K562 (cell line): ENCODE data around the gene FN3K. TPM values are rescaled to one million over a fixed set of nuclear protein-coding genes. Genes with fewer than 3 reads are reported as not detected.
A peak's percentile ranks its signal among the peaks of the same experiment; 100 is the strongest.

Experiments
- AFF1 ChIP-seq, 2 experiments: fragments of 450-650 bp; IDR thresholded peaks; 2 replicates each; pipeline ENCODE4 v1.6.1; 2018; ENCODE audit warnings: mild to moderate bottlenecking in 2 of 2, low read depth in 1 of 2; ENCODE audit not compliant: partially characterized antibody in 2 of 2
- BCOR ChIP-seq: fragments of 450-650 bp; IDR thresholded peaks from 2 replicates; pipeline ENCODE4 v1.6.1; 2016
- CBX8 ChIP-seq: fragments of 200-600 bp; sonication (generic); IDR thresholded peaks from 2 replicates; pipeline ENCODE4 v1.6.1; 2012; ENCODE audit warnings: borderline replicate concordance, mixed run types, low read depth, mild to moderate bottlenecking, moderate library complexity, mixed read lengths, low read length, control low read depth, inconsistent platforms; ENCODE audit not compliant: poor library complexity, severe bottlenecking; ENCODE audit errors: extremely low read depth
- CREBBP ChIP-seq: IDR thresholded peaks from one replicate; pipeline ENCODE4 v1.6.1; 2012; ENCODE audit warnings: low read depth, mild to moderate bottlenecking, control low read depth, inconsistent platforms, low read length
- EWSR1 ChIP-seq: fragments of 450-650 bp; IDR thresholded peaks from 2 replicates; pipeline ENCODE4 v1.6.1; 2018; ENCODE audit warnings: borderline replicate concordance, mild to moderate bottlenecking, low read depth, moderate library complexity; ENCODE audit not compliant: partially characterized antibody
- HIVEP1 ChIP-seq: fragments of 250-450 bp; sonication (Bioruptor Pico); IDR thresholded peaks from 2 replicates; pipeline ENCODE4 v1.4.0; 2020; ENCODE audit warnings: mild to moderate bottlenecking
- IFI16 ChIP-seq: fragments of 250-450 bp; sonication (Bioruptor Pico); IDR thresholded peaks from 2 replicates; pipeline ENCODE4 v2.1.2; 2022; ENCODE audit warnings: mild to moderate bottlenecking, inconsistent platforms
- LEF1 ChIP-seq: fragments of 450-650 bp; IDR thresholded peaks from 2 replicates; pipeline ENCODE4 v1.6.1; 2016; ENCODE audit warnings: mild to moderate bottlenecking
- MBD2 ChIP-seq: sonication (generic); IDR thresholded peaks from 2 replicates; pipeline ENCODE4 v1.6.1; 2016; ENCODE audit warnings: low read depth, borderline replicate concordance
- NFIC ChIP-seq: fragments of 450-650 bp; IDR thresholded peaks from 2 replicates; pipeline ENCODE4 v1.6.1; 2017; ENCODE audit warnings: mild to moderate bottlenecking, inconsistent platforms
- PHB ChIP-seq: fragments of 250-450 bp; sonication (Bioruptor Pico); IDR thresholded peaks from 2 replicates; pipeline ENCODE4 v1.5.0; 2021
- PRDM10 ChIP-seq: fragments of 450-650 bp; IDR thresholded peaks from 2 replicates; pipeline ENCODE4 v1.6.1; 2018; ENCODE audit not compliant: partially characterized antibody
- RBBP5 ChIP-seq: fragments of 200-600 bp; sonication (generic); IDR thresholded peaks from 2 replicates; pipeline ENCODE4 v1.6.1; 2012; ENCODE audit warnings: borderline replicate concordance, mild to moderate bottlenecking, low read length, control low read depth, inconsistent platforms; ENCODE audit not compliant: insufficient read depth, poor library complexity, severe bottlenecking
- THAP7 ChIP-seq: fragments of 250-450 bp; sonication (Bioruptor Pico); IDR thresholded peaks from 2 replicates; pipeline ENCODE4 v1.5.0; 2021
- ZBTB8A ChIP-seq: fragments of 450-650 bp; IDR thresholded peaks from 2 replicates; pipeline ENCODE4 v1.6.1; 2018; ENCODE audit warnings: mild to moderate bottlenecking, moderate library complexity; ENCODE audit not compliant: partially characterized antibody
- ZC3H4 ChIP-seq: sonication (generic); formaldehyde crosslinking; IDR thresholded peaks from 2 replicates; pipeline ENCODE4 v1.9.0; 2021; ENCODE audit warnings: missing genetic modification reagents, borderline replicate concordance
- ZNF174 ChIP-seq: fragments of 250-450 bp; sonication (Bioruptor Pico); IDR thresholded peaks from 2 replicates; pipeline ENCODE4 v1.4.0; 2020; ENCODE audit warnings: mild to moderate bottlenecking
- ZNF224 ChIP-seq: sonication (generic); formaldehyde crosslinking; IDR thresholded peaks from 2 replicates; pipeline ENCODE4 v1.8.0; 2022; ENCODE audit warnings: mild to moderate bottlenecking, missing genetic modification reagents
- ZNF707 ChIP-seq: fragments of 250-450 bp; sonication (Bioruptor Pico); conservative IDR thresholded peaks from 2 replicates; pipeline ENCODE4 v1.8.0; 2022; ENCODE audit warnings: inconsistent platforms, mild to moderate bottlenecking, moderate library complexity
- ZNF76 ChIP-seq: fragments of 250-450 bp; sonication (Bioruptor Pico); IDR thresholded peaks from 2 replicates; pipeline ENCODE4 v1.4.0; 2020; ENCODE audit warnings: mild to moderate bottlenecking, moderate library complexity, borderline replicate concordance
- polyA plus RNA-seq, 8 experiments: library from polyadenylated mRNA; depleted of rRNA in 4 of 8; stranded (reverse) in 5 of 8; unstranded in 3 of 8; fragments of >200 nt; fragmentation: Nextera tagmentation in 2 of 8; fragmentation: Illumina TruSeq in 1 of 8; extraction: Ambion mirVana in 2 of 8; extraction: Trizol in 1 of 8; gene quantifications; 2 replicates each; pipeline versions ENCODE4 v1.2.1 to v1.2.3, GENCODE V29; 2011 to 2014; ENCODE audit warnings: inconsistent platforms in 1 of 8, missing spikeins in 1 of 8
- total RNA-seq, 7 experiments: library from RNA; depleted of rRNA in 6 of 7; stranded (reverse); fragments of >200 nt in 6 of 7; fragmentation: Illumina TruSeq in 2 of 7; extraction: Trizol in 2 of 7; gene quantifications; 2 replicates each; pipeline versions ENCODE4 v1.2.1 to v1.2.3, GENCODE V29; 2011 to 2021; ENCODE audit warnings: low replicate concordance in 1 of 7

FN3K gene
- total and polyA plus RNA-seq, 9 of the 15 experiments (the other 6 are each of a cell fraction or from before 2014, with no cell fraction given) = 0.08 to 22.7 (median 3.8) TPM

GRCh38 chr17:82734987-82735866 lies at the start of gene FN3K (continued):
- TF ChIP-seq PRDM10 (no peak), LEF1 (no peak), PHB (CRISPR knock-in tag) (no peak), AFF1 (IDR thresholded peaks at IDR 0.05; ENCODE audit: low read depth in 1 of 2, partially characterized antibody in 2 of 2) (no peak), RBBP5 (peak; percentile 76), HIVEP1 (CRISPR knock-in tag) (no peak), BCOR (no peak), NFIC (peak; percentile 62), CBX8 (no peak), ZC3H4 (no peak), ZBTB8A (no peak), ZNF174 (CRISPR knock-in tag) (no peak), EWSR1 (no peak), IFI16 (no peak), THAP7 (CRISPR knock-in tag) (no peak), CREBBP (no peak), ZNF76 (CRISPR knock-in tag) (no peak), ZNF707 (no peak), MBD2 (no peak), ZNF224 (CRISPR knock-in tag) (no peak)
